Measurements from ENCODE around the gene SMARCAL1.

SMARCAL1 gene

DNA sequence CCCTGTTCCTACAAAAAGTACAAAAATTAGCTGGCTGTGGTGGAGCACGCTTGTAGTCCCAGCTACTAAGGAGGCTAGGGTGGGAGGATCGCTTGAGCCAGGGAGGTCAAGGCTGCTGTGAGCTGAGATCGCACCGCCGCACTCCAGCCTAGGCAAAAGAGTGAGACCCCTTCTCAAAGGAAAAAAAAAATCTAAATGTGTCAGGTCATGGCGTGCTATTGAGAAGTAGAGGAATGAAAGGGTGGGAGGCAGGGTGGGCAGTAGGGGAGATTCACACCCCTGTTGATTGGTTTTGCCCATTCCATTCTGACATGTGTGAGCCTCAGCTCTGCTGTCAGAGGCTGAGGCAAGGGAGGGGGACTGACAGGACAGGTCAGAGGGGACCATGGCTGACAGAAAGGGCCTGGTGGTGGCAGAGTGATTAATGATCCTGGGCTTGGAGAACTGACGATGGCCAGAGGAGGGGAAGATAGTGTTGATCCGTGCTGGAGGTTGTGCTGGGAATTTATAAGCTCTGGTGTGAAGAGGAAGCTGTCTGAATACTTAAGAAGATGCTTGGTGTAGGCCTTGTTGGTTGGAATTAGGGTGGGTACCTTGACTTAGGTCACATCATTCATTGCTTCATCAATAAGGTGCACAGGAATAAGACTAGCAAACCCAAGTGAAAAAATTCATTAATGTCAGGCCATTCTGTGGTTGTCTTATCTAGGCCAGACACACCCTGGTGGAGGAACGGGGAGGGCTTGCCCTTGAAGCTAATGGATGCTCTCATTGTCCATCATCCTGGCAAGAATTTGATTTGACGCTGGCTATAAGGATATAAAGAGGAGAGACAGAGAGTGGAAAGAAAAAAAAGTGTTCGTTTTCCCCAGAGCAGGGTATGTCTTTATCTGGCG, 19.1 kb upstream of the SMARCAL1 start:
- DNase-seq (ENCODE audit: low spot score) = no peak

DNA sequence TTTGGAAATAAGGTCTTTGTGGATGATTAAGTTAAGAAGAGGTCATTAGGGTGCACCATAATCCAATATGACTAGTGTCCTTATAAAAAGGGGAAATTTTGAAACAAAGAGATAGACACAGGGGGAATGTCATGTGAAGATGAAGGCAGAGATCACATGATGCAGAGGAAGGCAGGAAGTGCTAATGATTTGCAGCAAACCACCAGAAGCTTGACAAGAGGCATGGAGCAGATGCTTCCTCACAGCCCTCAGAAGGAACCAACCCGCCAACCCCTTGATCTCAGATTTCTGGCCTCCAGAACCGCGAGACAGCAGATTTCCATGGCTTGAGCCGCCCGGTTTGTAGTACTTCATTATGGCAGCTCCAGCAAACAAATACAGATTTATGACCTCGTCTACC, 17.4 kb upstream of the SMARCAL1 start:
- no peak for DNase-seq (ENCODE audit: low spot score)

GRCh38 chr2:216399621-216400020, 12.7 kb upstream of the SMARCAL1 start:
- DNase-seq (ENCODE audit: low spot score) = no peak

DNA sequence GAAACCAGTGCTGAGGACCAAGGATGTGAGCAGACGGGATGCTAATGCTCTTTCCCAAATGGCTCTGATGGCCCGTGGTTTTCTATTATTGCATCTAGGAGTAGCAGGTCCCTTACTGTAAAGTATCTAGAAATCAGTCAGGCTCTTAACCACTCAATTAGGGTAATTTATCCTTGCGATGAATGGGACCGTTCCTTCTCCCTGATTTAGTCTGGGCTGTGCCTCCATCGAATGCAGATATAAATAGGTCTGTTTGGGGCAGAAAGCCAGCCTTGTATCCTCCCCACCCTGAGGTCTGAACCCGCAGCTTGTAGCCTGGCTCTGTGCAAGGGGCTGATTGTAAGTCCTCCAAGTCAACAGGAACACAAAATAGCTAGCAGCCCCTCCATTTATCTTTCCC, 9.5 kb upstream of the SMARCAL1 start:
- no peak for DNase-seq (ENCODE audit: low spot score)

DNA sequence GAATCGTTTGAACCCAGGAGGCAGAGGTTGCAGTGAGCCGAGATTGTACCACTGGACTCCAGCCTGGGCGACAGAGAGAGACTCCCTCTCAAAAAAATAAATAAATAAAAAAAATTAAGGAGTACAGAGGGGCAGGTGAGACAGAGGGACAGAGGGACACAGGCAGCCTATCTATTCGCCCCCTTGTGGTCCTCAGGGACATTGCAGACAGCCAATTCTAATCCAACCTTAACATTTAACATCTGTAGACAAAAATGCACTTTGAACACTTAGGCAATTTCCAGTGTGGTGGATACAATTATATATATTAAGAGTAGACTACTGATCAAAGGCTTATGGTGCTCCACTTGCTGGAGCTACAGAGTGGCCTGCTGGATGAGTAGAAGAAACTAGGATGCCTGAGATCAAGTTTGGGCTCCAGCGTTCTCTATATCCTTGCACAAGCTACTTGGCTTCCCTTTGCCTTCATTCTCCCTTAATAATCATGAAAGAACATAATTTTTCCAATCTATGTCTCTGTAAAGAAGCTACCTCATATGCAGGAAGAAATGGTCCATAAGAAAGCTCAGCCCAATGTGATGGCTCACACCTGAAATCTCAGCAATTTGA, 8.2 kb upstream of the SMARCAL1 start:
- DNase-seq (ENCODE audit: low spot score) = peak; percentile 68

- DNase-seq (ENCODE audit: low spot score) = no peak
Measured at GRCh38 chr2:216405588-216405987, 6.7 kb upstream of the SMARCAL1 start.

DNA sequence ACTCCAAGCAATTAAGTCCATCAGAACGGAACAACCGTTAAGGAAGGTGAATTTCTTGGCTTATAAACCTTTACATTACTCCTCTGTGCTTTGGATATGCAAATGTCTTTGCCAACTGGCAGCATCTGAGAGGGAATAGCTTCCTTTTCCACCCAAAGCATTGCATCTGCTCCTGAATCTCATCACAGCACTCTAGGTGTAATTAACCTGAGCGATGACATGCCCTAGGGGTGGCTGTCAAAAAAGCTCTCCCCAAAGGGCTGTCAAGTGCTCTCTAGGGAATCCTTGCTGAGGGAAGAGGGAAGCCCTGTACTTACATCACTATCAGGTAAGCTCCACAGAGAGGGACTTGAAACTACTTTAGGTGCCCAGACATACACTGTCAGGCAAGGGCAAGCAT, 5.5 kb upstream of the SMARCAL1 start:
- DNase-seq (ENCODE audit: low spot score) = no peak

DNA sequence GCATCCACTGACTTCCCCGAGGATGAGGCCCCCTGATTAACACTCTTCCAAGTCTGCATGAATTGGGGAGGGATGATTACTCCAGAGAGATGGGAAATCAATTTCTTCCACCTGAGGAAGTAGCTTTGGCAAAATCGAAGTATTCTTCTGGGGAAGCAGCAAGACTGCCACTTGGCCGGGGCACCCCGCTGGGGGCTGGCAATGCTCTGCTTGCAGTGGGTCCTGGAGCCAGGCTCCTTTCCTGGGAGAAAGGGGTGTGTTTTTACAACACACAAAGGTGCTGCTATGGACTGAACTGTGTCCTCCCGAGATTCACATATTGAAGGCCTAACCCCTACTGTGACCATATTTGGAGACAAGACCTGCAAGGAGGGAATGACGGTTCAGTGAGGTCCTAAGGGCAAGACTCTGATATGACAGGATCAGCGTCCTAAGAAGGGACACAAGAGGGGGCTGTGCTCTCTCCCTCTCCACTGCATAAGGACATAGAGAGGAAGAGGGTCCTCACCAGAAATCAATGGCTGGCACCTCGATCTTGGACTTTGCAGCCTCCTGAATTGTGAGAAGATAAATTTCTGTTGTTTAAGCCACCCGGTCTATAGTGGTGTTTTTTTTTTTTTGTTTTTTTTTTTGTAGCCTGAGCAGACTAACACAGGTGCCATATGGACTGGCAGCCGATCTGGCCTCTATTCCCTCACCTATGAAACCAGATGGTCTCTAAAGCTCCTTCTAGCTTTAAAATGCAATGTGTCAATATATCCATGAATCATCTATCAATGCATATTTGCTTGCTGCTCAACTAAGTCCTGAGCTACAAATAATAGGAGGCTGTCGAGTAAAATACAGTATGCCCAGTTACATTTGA, 3.6 kb upstream of the SMARCAL1 start:
- DNase-seq (ENCODE audit: low spot score) = no peak

- DNase-seq (ENCODE audit: low spot score) = no peak
Measured at GRCh38 chr2:216410550-216410949, 1.7 kb upstream of the SMARCAL1 start.

DNA sequence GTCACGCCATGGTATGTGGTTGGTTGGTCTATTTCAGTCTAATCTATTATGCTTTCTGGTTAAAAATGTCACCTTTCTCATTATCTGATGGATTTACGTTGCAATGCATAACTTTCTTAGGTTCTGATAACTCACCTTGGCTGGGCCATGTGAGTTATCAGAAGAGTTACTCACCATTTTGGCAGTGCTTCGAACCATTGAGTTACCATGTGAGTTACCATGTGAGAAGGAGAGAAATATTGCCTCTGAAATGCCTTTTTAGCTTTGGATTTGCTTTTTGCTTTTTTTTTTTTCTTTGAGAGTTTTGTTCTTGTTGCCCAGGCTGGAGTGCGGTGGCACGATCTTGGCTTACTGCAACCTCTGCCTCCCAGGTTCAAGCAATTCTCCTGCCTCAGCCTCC, 1.6 kb downstream of the SMARCAL1 start:
- no peak for DNase-seq (ENCODE audit: low spot score)

- DNase-seq (ENCODE audit: low spot score) = no peak
Measured at GRCh38 chr2:216414772-216415319, 2.6 kb downstream of the SMARCAL1 start.

- no peak for DNase-seq (ENCODE audit: low spot score)
Measured at GRCh38 chr2:216415541-216415940, 3.3 kb downstream of the SMARCAL1 start.

- no peak for DNase-seq (ENCODE audit: low spot score)
Measured at GRCh38 chr2:216416571-216417307, 4.5 kb downstream of the SMARCAL1 start.

DNA sequence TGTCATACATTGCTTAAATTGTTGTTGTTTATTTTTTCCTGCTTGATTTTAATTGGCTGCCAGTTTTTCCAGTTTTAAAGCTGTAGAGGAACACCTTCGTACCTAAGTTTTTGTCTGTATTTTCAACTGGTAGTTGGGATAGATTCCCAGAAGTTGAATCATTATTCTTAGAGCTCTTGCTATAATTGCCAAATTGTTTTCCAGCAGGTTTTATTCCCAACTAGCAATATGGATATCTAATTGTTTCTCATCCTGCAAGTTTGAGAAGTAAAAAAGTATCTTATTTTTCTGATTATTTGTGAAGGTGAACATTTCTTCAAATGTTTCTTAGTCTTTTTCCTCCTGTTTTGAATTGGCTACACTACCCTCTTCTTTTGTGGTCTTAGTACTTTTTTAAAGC, 6.7 kb downstream of the SMARCAL1 start:
- no peak for DNase-seq (ENCODE audit: low spot score)

GRCh38 chr2:216420367-216421101, 8.2 kb downstream of the SMARCAL1 start:
- DNase-seq (ENCODE audit: low spot score) = no peak

DNA sequence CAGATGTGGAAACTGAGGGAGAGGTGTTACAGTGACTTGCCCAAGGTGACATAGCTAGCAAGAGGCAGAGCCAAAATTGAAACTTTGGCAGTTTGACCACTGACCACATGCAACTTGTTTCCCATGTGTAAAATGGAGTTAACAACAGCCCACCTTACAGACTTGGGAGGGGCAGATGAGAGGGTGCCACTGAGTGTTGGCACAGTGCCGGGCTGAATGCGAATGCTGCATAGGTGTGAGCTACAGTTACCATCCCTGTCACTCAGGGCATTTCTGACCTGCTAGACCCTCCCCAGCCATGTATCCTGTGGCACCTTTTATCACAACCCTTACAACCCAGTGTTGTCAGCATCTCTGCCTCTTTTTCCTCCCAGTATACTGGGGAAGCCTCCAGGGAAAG, 10.8 kb downstream of the SMARCAL1 start:
- no peak for DNase-seq (ENCODE audit: low spot score)

- peak; percentile 47 for DNase-seq (ENCODE audit: low spot score)
Measured at GRCh38 chr2:216424274-216424673, 12.0 kb downstream of the SMARCAL1 start.

DNA sequence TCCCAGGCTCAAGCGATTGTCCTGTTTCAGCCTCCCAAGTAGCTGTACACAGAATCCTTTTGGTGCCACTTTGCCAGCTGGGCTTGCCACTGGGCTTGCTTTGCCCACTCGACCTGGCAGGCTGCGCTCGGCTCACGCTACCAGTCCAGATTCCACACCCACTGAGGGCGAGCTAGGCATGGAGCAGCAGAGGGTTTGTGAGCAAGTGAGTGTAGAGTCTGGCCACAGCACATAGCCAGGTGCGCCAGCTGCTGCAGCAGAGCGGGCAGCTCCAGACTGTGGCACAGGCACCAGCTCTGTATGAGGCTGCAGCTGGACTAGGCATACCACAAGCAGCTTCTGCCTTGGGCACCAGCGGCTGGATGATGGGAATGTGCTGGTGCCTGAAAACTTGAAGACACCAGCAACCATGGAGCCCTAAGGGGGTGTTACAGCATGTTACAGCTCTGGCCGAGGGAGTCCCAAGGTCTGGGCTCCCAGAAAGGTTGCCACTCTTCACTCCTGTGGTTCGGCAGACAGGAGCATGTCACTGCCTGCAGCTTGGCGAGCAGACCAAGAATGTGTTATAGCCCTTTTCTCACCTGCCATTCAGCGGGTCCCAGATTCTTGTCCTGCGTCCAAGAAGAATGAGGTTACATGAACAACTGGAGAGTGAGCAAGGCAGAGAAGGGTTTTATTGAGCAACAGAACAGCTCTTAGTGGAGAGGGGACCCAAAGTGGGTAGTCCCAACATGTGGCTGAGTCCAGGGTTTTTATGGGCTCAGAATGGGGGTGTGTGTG, 12.9 kb downstream of the SMARCAL1 start:
- DNase-seq (ENCODE audit: low spot score) = no peak

GRCh38 chr2:216426166-216426777, 14.0 kb downstream of the SMARCAL1 start:
- DNase-seq (ENCODE audit: low spot score) = peak; percentile 36

DNA sequence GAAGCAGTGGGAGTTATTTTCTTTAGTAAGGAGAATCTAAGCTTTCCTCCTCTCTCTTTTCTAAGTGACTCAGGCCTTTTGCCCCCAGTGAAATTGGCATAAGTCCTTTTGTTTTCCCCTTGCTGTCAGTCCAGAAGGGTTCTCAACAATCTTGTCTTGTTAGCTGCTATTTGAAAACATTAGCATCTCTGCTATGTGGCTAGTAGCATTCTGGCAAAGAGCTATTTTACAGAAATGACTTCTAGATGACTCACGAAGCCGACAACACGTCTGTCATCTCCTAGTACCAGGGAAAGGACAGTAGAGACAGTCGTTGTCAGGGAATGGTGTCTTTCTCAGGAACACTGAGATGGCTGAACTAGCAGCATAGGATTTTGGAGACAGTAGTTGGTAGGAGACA, 14.7 kb downstream of the SMARCAL1 start:
- peak; percentile 70 for DNase-seq (ENCODE audit: low spot score)

All from GM03348 (cell line).